Neural cell (in vitro differentiated cells): ENCODE measurements around the gene MLPH. TPM values are rescaled to one million over a fixed set of nuclear protein-coding genes. Genes with fewer than 3 reads are reported as not detected.

ENCODE experiments used
- H2AFZ ChIP-seq: fragments of 200-600, 300-800 bp; sonication (generic), shearing (Covaris generic); 2 replicates; pipeline ENCODE4 v1.6.0; 2014; ENCODE audit warnings: low read depth, mild to moderate bottlenecking, antibody characterized with exemption, low read length, moderate library complexity
- H3F3A ChIP-seq: fragments of 200-600 bp; shearing (Covaris generic); 2 replicates; pipeline ENCODE4 v1.6.1; 2016; ENCODE audit warnings: mild to moderate bottlenecking, moderate library complexity, mixed read lengths, antibody characterized with exemption, low read length; ENCODE audit not compliant: insufficient read depth, poor library complexity, severe bottlenecking
- H3K27ac ChIP-seq: fragments of 200-600, 300-800 bp; sonication (generic), shearing (Covaris generic); 2 replicates; pipeline ENCODE4 v1.5.1; 2014; ENCODE audit warnings: mild to moderate bottlenecking, low read length, moderate library complexity
- H3K27me3 ChIP-seq: fragments of 300-800, 200-600 bp; sonication (generic), shearing (Covaris generic); 2 replicates; pipeline ENCODE4 v1.6.0; 2014; ENCODE audit warnings: mild to moderate bottlenecking, low read depth, low read length, moderate library complexity; ENCODE audit not compliant: insufficient read depth
- H3K36me3 ChIP-seq: fragments of 300-800, 200-600 bp; sonication (generic), shearing (Covaris generic); 2 replicates; pipeline ENCODE4 v1.5.1; 2014; ENCODE audit warnings: mild to moderate bottlenecking, antibody characterized with exemption, low read length, moderate library complexity; ENCODE audit not compliant: insufficient read depth
- H3K4me2 ChIP-seq: fragments of 300-800, 200-600 bp; sonication (generic), shearing (Covaris generic); 2 replicates; pipeline ENCODE4 v1.6.0; 2014; ENCODE audit warnings: mild to moderate bottlenecking, low read length
- H3K4me3 ChIP-seq: fragments of 300-800, 200-600 bp; sonication (generic), shearing (Covaris generic); 2 replicates; pipeline ENCODE4 v1.5.1; 2014; ENCODE audit warnings: mild to moderate bottlenecking, low read length, moderate library complexity
- H3K79me2 ChIP-seq: fragments of 200-600 bp; shearing (Covaris generic); replicated peaks from 2 replicates; pipeline ENCODE4 v1.6.0; 2014; ENCODE audit warnings: mild to moderate bottlenecking, low read length, moderate library complexity; ENCODE audit not compliant: insufficient read depth
- H3K9ac ChIP-seq: fragments of 300-800, 200-600 bp; sonication (generic), shearing (Covaris generic); 2 replicates; pipeline ENCODE4 v1.6.1; 2016; ENCODE audit warnings: mild to moderate bottlenecking, low read length, mixed read lengths
- H3K9me2 ChIP-seq: fragments of 200-600 bp; shearing (Covaris generic); 2 replicates; pipeline ENCODE4 v1.6.1; 2016; ENCODE audit warnings: mild to moderate bottlenecking, low read length, mixed read lengths; ENCODE audit not compliant: insufficient read depth
- H3K9me3 ChIP-seq: fragments of 200-600, 300-800 bp; sonication (generic), shearing (Covaris generic); 2 replicates; pipeline ENCODE4 v1.6.1; 2016; ENCODE audit warnings: mild to moderate bottlenecking, mixed run types, low read length, moderate library complexity, mixed read lengths
- H4K20me1 ChIP-seq: fragments of 200-600 bp; shearing (Covaris generic); 2 replicates; pipeline ENCODE4 v1.6.1; 2016; ENCODE audit warnings: mild to moderate bottlenecking, mixed run types; ENCODE audit not compliant: insufficient read depth
- CTCF ChIP-seq: fragments of 450-650 bp; IDR thresholded peaks from 2 replicates; pipeline ENCODE4 v1.5.1; 2014; ENCODE audit warnings: antibody characterized with exemption, mild to moderate bottlenecking, moderate library complexity; ENCODE audit not compliant: poor library complexity, severe bottlenecking
- EP300 ChIP-seq: fragments of 450-650 bp; conservative IDR thresholded peaks from 2 replicates; pipeline ENCODE4 v1.6.1; 2014; ENCODE audit warnings: antibody characterized with exemption, mild to moderate bottlenecking, moderate library complexity; ENCODE audit not compliant: poor library complexity, severe bottlenecking
- EZH2 ChIP-seq: fragments of 200-600, 300-800 bp; shearing (Covaris generic), sonication (generic); IDR thresholded peaks from 2 replicates; pipeline ENCODE4 v1.6.1; 2014; ENCODE audit warnings: antibody characterized with exemption, low read length, borderline replicate concordance, mild to moderate bottlenecking; ENCODE audit not compliant: insufficient read depth, poor library complexity, severe bottlenecking
- MXI1 ChIP-seq: fragments of 450-650 bp; conservative IDR thresholded peaks from 2 replicates; pipeline ENCODE4 v1.6.1; 2014; ENCODE audit warnings: antibody characterized with exemption, mild to moderate bottlenecking; ENCODE audit not compliant: poor library complexity, severe bottlenecking
- POLR2AphosphoS5 ChIP-seq: IDR thresholded peaks from 2 replicates; pipeline ENCODE4 v1.6.1; 2012
- RAD21 ChIP-seq: fragments of 450-650 bp; conservative IDR thresholded peaks from 2 replicates; pipeline ENCODE4 v1.6.1; 2014; ENCODE audit warnings: antibody characterized with exemption, mild to moderate bottlenecking, moderate library complexity
- REST ChIP-seq: IDR thresholded peaks from 2 replicates; pipeline ENCODE4 v1.6.1; 2012; ENCODE audit warnings: borderline replicate concordance
- SMC3 ChIP-seq: fragments of 450-650 bp; conservative IDR thresholded peaks from 2 replicates; pipeline ENCODE4 v1.6.1; 2014; ENCODE audit warnings: antibody characterized with exemption, mild to moderate bottlenecking, moderate library complexity; ENCODE audit not compliant: poor library complexity
- TAF1 ChIP-seq: IDR thresholded peaks from 2 replicates; pipeline ENCODE4 v1.6.1; 2012; ENCODE audit warnings: low read depth
- polyA plus RNA-seq: library from polyadenylated mRNA; depleted of rRNA; stranded (reverse); fragments of >200 nt; gene quantifications from 2 replicates; pipeline ENCODE4 v1.2.3, GENCODE V29; 2014

The MLPH gene
- polyA plus RNA-seq, 1 donor from 2014 or later = not detected

- H3K36me3 ChIP-seq = no peaks in the 10 kb centered on the region
- no peak overlapping the region for H3K27ac ChIP-seq
- no peak overlapping the region for H2AFZ ChIP-seq
- no peaks in the 10 kb centered on the region for H3K79me2 ChIP-seq
- no peaks in the 10 kb centered on the region for H3K27me3 ChIP-seq
- TF ChIP-seq TAF1 = no peak
- TF ChIP-seq EP300 = no peak
- no peak for TF ChIP-seq RAD21
- TF ChIP-seq CTCF = no peak
- no peak for TF ChIP-seq POLR2AphosphoS5
- TF ChIP-seq REST = no peak
- TF ChIP-seq EZH2 = no peak
- no peak for TF ChIP-seq MXI1
- no peak for TF ChIP-seq SMC3
- H4K20me1 ChIP-seq = no peaks in the 10 kb centered on the region
- H3K9me2 ChIP-seq = no peaks in the 10 kb centered on the region
- no peak overlapping the region for H3K4me3 ChIP-seq
- H3K9me3 ChIP-seq = no peaks in the 10 kb centered on the region
- no peak overlapping the region for H3K4me2 ChIP-seq
- H3K9ac ChIP-seq = no peak overlapping the region
- no peaks in the 10 kb centered on the region for H3F3A ChIP-seq
Observed at GRCh38 chr2:237457388-237457941, 29.6 kb upstream of the MLPH start.

GRCh38 chr2:237458519-237458918, 28.5 kb upstream of the MLPH start:
- no peak for TF ChIP-seq EZH2
- TF ChIP-seq CTCF = no peak
- no peak for TF ChIP-seq EP300
- no peak for TF ChIP-seq RAD21
- no peak overlapping the region for H3K27ac ChIP-seq
- H3K79me2 ChIP-seq = no peaks in the 10 kb centered on the region
- no peak overlapping the region for H3K9ac ChIP-seq
- H2AFZ ChIP-seq = no peak overlapping the region
- H3K4me2 ChIP-seq = no peak overlapping the region
- no peaks in the 10 kb centered on the region for H3K27me3 ChIP-seq
- H3K4me3 ChIP-seq = no peak overlapping the region
- no peaks in the 10 kb centered on the region for H3K9me2 ChIP-seq
- H3K9me3 ChIP-seq = no peaks in the 10 kb centered on the region
- no peaks in the 10 kb centered on the region for H3F3A ChIP-seq
- no peaks in the 10 kb centered on the region for H4K20me1 ChIP-seq
- no peaks in the 10 kb centered on the region for H3K36me3 ChIP-seq
